HG02981 (cell line): ENCODE results near the gene IGSF6.

Source experiments
- ATAC-seq: cut with Tn5 transposase; IDR thresholded peaks from one replicate; pipeline ENCODE4 v1.9.1; 2021; ENCODE audit warnings: mild to moderate bottlenecking, moderate library complexity; ENCODE audit not compliant: unreplicated experiment

The IGSF6 gene

GRCh38 chr16:21602785-21603184 is 49.6 kb downstream of the IGSF6 start:
- no peak for ATAC-seq

DNA sequence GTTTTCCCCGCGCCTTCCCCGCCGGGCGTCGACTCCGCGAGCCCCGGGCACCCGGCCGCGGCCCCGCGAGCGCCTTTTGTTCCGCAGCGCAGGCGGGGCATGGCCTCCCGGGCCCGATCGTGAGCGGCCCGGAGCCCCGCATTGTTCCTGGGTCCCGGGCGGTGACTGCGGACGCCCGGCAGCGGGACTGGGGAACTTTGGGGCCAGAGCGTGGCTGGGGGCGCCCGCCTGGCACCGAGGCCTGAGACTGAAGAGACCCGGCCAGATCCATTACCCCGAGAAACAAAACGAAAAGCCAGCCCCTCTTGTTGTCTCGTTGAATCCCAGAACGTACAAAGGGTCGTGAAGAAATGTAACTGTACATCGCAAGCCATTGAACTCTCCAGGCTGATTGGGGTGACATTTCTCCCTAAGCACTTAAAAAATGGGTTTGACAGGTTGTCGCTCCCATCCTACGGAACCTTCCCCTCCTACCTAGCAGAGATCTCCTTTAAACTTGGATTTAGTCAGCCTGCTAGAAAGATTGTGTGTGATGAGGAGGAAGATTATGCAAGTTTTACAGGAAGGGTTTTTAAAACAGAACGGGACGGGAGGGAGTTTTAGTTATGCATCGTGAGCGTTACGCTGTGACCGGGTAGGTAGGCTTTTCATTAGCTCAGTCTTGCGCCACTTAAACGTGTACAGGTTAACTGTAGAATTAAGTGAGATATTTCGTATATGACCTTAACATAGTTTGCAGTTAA is 52.2 kb downstream of the IGSF6 start:
- peak; percentile 15 for ATAC-seq

GRCh38 chr16:21599122-21600030 is 53.0 kb downstream of the IGSF6 start, which contains the start of gene METTL9:
METTL9 (plus strand) TSS chr16:21599577; CDS start chr16:21599734, 157 bp downstream.
- ATAC-seq, result peak; percentile 79

DNA sequence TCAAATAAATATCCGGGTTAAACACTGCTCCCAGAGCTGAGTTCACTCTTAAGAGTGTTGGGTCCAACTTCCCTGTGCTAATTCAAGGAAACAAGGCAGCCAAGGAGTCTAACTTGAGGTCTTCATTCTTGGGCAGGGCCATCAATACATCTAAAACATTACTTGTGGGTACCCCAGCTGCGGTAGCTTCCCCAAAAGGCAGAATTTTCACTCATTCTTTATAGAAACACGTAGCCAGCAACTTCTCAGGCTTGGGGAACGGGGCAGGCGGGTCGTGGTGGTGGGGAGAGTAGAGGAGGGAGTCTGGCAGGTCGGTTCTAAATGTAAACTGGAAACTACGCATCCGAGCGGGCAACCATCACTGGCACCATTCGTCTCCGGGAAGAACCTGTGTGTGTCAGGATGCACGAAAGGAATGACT is 53.7 kb downstream of the IGSF6 start:
- ATAC-seq, result no peak

DNA sequence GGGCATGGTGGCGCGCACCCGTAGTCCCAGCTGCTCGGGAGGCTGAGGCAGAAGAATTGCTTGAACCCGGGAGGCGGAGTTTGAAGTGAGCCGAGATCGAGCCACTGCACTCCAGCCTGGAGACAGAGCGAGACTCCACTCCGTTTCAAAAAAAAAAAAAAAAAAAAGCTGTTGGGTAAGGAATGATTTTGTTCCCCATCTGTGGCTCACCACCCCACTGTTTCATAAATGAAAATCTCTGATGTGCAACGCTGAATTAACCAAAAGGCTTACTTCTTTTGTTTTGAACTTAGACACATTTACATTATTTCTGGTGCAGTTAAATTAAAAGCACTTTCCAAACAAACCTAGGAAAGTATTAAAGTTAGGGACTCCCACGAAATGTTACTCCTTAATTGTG is 54.2 kb downstream of the IGSF6 start:
- ATAC-seq, result no peak

- no peak for ATAC-seq
Observed at GRCh38 chr16:21597561-21598030, 54.8 kb downstream of the IGSF6 start.

DNA sequence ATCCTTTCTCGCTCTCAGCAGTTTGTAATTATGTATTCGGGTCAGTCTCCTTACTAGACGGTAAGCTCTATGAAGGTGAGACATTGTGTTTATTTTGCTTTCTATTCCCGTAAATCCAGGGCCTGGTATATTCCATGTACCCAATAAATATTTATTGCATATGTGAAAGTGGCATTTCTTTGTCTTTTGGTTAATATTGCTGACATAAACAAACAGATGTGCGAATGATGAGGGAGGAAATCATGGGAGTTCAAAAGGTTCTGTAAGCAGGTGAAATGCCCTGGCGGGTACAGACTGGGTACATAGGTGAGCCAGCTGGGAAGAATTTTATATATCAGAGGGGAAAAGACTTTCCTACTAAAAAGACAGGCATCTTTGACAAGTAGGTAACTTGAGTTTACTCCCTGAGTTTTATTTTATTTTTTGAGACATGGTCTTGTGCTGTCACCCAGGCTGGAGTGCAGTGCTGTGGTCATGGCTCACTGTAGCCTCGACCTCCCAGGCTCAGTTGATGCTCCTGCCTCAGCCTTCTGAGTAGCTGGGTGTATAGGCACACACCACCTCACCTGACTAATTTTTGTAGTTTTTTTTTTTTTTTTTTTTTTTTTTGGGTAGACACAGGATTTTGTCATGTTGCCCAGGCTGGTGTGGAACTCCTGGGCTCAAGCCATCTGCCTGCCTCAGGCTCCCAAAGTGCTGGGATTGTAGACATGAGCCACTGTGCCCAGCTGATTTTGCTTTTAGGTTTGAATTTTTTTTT is 58.7 kb downstream of the IGSF6 start:
- ATAC-seq, result no peak

DNA sequence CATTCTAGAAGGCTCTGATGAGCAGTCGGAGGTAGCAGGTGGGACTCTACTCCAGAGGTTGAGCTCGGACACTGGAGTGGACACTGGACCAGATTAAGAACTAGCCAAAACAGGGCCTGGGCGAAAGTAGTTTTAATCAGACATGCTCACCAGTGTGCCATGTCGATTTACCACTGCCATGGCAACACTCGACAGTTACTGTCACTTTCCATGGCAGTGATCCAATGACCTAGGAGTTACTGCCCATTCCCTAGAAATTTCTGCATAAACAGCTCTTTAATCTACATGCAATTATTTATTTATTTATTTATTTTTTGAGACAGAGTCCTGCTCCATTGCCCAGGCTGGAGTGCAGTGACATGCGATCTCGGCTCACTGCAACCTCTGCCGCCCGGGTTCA is 60.2 kb downstream of the IGSF6 start:
- ATAC-seq, result no peak

DNA sequence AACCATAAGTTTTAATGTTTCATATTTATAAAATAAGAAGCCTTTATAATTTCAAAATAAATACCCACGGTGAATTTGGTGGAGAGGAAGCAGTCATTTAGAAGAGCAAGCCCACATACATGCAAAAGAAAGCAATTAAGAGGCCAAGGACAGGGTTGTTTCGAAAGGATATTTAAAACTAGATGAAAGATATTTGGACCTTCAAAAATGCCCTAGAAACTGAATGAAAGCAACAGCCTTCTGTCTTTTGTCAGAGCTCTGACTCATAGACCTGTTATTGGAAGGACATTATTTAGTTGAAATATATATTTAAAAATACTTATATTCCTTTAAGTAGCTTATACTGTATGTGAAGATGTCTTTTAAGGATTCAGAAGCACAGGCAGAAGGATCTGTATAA is 61.6 kb downstream of the IGSF6 start:
- no peak for ATAC-seq

DNA sequence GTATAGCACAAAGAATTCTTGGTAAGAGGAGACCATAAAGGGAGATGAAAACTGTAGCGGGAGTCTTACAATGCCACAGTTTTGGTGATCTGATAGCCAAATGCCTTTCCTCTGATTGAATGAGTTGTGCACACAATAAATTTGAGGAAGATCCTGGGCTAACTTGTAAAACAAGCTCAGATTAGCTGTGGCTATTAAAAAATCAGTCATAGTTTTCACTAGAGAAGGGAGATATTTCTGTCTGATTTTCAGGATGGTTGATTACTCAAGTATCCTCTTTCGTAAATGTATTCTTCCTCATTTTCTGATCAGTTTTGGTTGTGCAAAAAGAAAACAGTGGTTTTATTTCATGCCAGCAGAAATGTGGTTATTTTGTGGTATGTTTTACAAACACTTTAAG is 62.1 kb downstream of the IGSF6 start:
- no peak for ATAC-seq

GRCh38 chr16:21589551-21589950 is 62.9 kb downstream of the IGSF6 start:
- ATAC-seq, result no peak
